HG02759 (cell line): ENCODE results near the gene CTDNEP1.

Source experiments
- ATAC-seq: cut with Tn5 transposase; IDR thresholded peaks from one replicate; pipeline ENCODE4 v1.9.1; 2021; ENCODE audit warnings: mild to moderate bottlenecking, moderate library complexity; ENCODE audit not compliant: unreplicated experiment

Gene CTDNEP1

GRCh38 chr17:7251661-7252175 lies at the start of gene CTDNEP1:
Gene CTDNEP1 (minus strand): TSS chr17:7251734. CDS start chr17:7251296, 438 bp downstream.
- ATAC-seq: peak; percentile 78

GRCh38 chr17:7296189-7296861 lies 44.8 kb upstream of the CTDNEP1 start:
- ATAC-seq: no peak

- ATAC-seq: no peak
Observed at GRCh38 chr17:7295230-7296180, 44.0 kb upstream of the CTDNEP1 start.

- ATAC-seq: peak; percentile 59
Observed at GRCh38 chr17:7294614-7295153, 43.1 kb upstream of the CTDNEP1 start, which contains the start of gene YBX2. Gene YBX2 (minus strand): TSS chr17:7294639. CDS start chr17:7294500, 139 bp downstream.

- ATAC-seq: no peak
Observed at GRCh38 chr17:7293816-7294613, 42.5 kb upstream of the CTDNEP1 start.

GRCh38 chr17:7293159-7293558 lies 41.6 kb upstream of the CTDNEP1 start:
- ATAC-seq: no peak

- no peak for ATAC-seq
Observed at GRCh38 chr17:7292729-7293128, 41.2 kb upstream of the CTDNEP1 start.

- ATAC-seq: no peak
Observed at GRCh38 chr17:7292194-7292593, 40.7 kb upstream of the CTDNEP1 start.

GRCh38 chr17:7290685-7291084 lies 39.2 kb upstream of the CTDNEP1 start:
- ATAC-seq: no peak

GRCh38 chr17:7290166-7290565 lies 38.6 kb upstream of the CTDNEP1 start:
- no peak for ATAC-seq

- ATAC-seq: no peak
Observed at GRCh38 chr17:7289256-7290032, 37.9 kb upstream of the CTDNEP1 start.

- no peak for ATAC-seq
Observed at GRCh38 chr17:7285679-7286078, 34.1 kb upstream of the CTDNEP1 start.

GRCh38 chr17:7284911-7285310 lies 33.4 kb upstream of the CTDNEP1 start:
- no peak for ATAC-seq

GRCh38 chr17:7283471-7284216 lies 32.1 kb upstream of the CTDNEP1 start:
- no peak for ATAC-seq

- ATAC-seq: no peak
Observed at GRCh38 chr17:7282752-7283321, 31.3 kb upstream of the CTDNEP1 start.

GRCh38 chr17:7281953-7282751 lies 30.6 kb upstream of the CTDNEP1 start:
- no peak for ATAC-seq

GRCh38 chr17:7281074-7281952 lies 29.8 kb upstream of the CTDNEP1 start, which contains the start of gene SLC2A4:
Gene SLC2A4 (plus strand): TSS chr17:7281718. CDS start chr17:7281935, 217 bp downstream.
- peak; percentile 72 for ATAC-seq
